Pancreas (tissue), 10 donors: ENCODE data around the gene GTPBP10. TPM values are rescaled to one million over a fixed set of nuclear protein-coding genes. Genes with fewer than 3 reads are reported as not detected.
A peak's percentile ranks its signal among the peaks of the same experiment; 100 is the strongest.

Experiments used
- ATAC-seq, 4 donors: fragments of 200-7000 bp; cut with Tn5 transposase; one replicate each; pipeline versions ENCODE4 v1.8.0 to v1.9.1; 2020; ENCODE audit warnings: mild to moderate bottlenecking in 4 of 4, moderate library complexity in 4 of 4
- DNase-seq, 6 donors: peaks; one replicate each; pipeline ENCODE4 v3.0.0-alpha.2; 2020
- FAIRE-seq: peaks from 2 replicates; lab custom pipeline; 2012; peaks lifted over from hg19 to GRCh38; lab: Jason Lieb, UNC
- H3K27ac ChIP-seq, 4 donors: fragments of 200-600 bp; sonication (generic); 1 replicate in 3 of 4; 2 replicates in 1 of 4; pipeline versions ENCODE4 v1.5.0 to v1.8.0; 2020
- H3K27me3 ChIP-seq, 4 donors: fragments of 200-600 bp; one replicate each; pipeline ENCODE4 v1.8.0; 2021
- H3K36me3 ChIP-seq, 3 donors: fragments of 200-600 bp; sonication (generic) in 1 of 3; one replicate each; pipeline versions ENCODE4 v1.5.0 to v1.8.0; 2020 to 2021
- H3K4me1 ChIP-seq, 3 donors: fragments of 200-600 bp; one replicate each; pipeline ENCODE4 v1.8.0; 2021
- H3K4me3 ChIP-seq, 4 donors: fragments of 200-600 bp; sonication (generic) in 2 of 4; one replicate each; pipeline versions ENCODE4 v1.5.0 to v1.8.0; 2020 to 2021
- H3K9me3 ChIP-seq, 4 donors: fragments of 200-600 bp; one replicate each; pipeline ENCODE4 v1.8.0; 2021
- CTCF ChIP-seq, 4 donors: fragments of 200-600 bp; sonication (generic) in 3 of 4; IDR thresholded peaks; one replicate each; pipeline versions ENCODE4 v1.5.0 to v1.8.0; 2021; ENCODE audit warnings: antibody characterized with exemption in 4 of 4
- WGBS, 2 donors: extraction: QIAGEN DNeasy Blood & Tissue Kit; methylation state at CpG; one replicate each; pipeline ENCODE4 v1.1.7; 2013; 5-methylcytosine and 5-hydroxymethylcytosine counted together
- intact Hi-C, 3 donors: fragments of 100-400 bp; cut with DNase I; formaldehyde crosslinking; loops; one replicate each; pipeline versions ENCODE4 v1.11.1 to v1.14.2; 2022
- polyA plus RNA-seq, 2 donors: library from polyadenylated mRNA; stranded (reverse); fragments of 200-250 nt; gene quantifications; one replicate each; pipeline ENCODE4 v1.2.3, GENCODE V29; 2013
- total RNA-seq, 6 donors: library from RNA; stranded (reverse); fragmentation: NEBNext Ultra II Directional in 4 of 6; extraction: Animal tissue kit (Norgen Biotek cat#: 25700) in 4 of 6; gene quantifications; one replicate each; pipeline versions ENCODE4 v1.2.1 to v1.2.4, GENCODE V29; 2021 to 2023
- donor health status: healthy with polysubstance abuse.
- donor health status: DM: no; HTN: no; CAD: no; lungs with moderate emphysema.
- donor health status: DM: no; HTN: no; CAD: no.
- donor health status: control.
- donor health status: control.
- donor health status: Bipolar disorder and iron deficiency.
- donor health status: DM: yes; HTN: yes; CAD: no.
- donor health status: DM: no; HTN: no; CAD: no.
- donor health status: DM: no; HTN: no; CAD: no.
- donor health status: DM: yes; HTN: yes; CAD: no.

GTPBP10 gene
- 10 to 100 TPM in 4 of 6 donors, 1 to 10 TPM in 2; 9.2 to 14.7 (median 12.1) TPM for total RNA-seq
- polyA plus RNA-seq, result 10 to 100 TPM in 1 of 2 donors, 1 to 10 TPM in 1; 8.1 to 10.2 TPM

- peak; percentile 37 to 62 (median 48) for TF ChIP-seq CTCF (IDR thresholded peaks at IDR 0.05)
- FAIRE-seq, result no peak
- peak within 1 kb of the TSS; percentile 83 to 91 (median 88) for H3K27ac ChIP-seq
- H3K27me3 ChIP-seq, result no peaks in the 10 kb centered on the region
- WGBS, 2 donors, result 0% methylated on average over 37 of the region's 37 CpGs
- H3K9me3 ChIP-seq, result no peaks in the 10 kb centered on the region
- peak within 1 kb of the TSS; percentile 48 to 62 (median 54) for H3K4me3 ChIP-seq
- intact Hi-C loops, result no loop called here
- no peaks in the 10 kb centered on the region for H3K36me3 ChIP-seq
- peak; percentile 91 to 97 (median 94) for DNase-seq
- H3K4me1 ChIP-seq, result peaks cover 5 to 12% (median 6%) of the 10 kb centered on the region in 3 donors
- peak; percentile 98 to 100 (median 100) for ATAC-seq
Observed at GRCh38 chr7:90346336-90347125, at the start of gene GTPBP10. GTPBP10 (plus strand) TSS chr7:90346716; CDS start chr7:90346742, 26 bp downstream.

- Histone ChIP-seq H3K4me1 (no peaks in the 10 kb centered on the region), H3K27ac (no peak overlapping the region), H3K4me3 (no peak overlapping the region), H3K9me3 (no peaks in the 10 kb centered on the region), H3K27me3 (no peaks in the 10 kb centered on the region), H3K36me3 (no peaks in the 10 kb centered on the region)
- peak; percentile 58 to 91 (median 86) for ATAC-seq
- WGBS, 2 donors, result 44 to 58% methylated on average over 5 of the region's 5 CpGs
- intact Hi-C loops, result no loop called here
- peak; percentile 13 for FAIRE-seq
- TF ChIP-seq CTCF (IDR thresholded peaks at IDR 0.05), result peak in 1 of 4 donors; percentile 21
- no peak for DNase-seq
Observed at GRCh38 chr7:90298145-90299038, 48.1 kb upstream of the GTPBP10 start.

GRCh38 chr7:90303241-90303640 lies 43.3 kb upstream of the GTPBP10 start:
- DNase-seq (no peak), FAIRE-seq (peak; percentile 71), ATAC-seq (no peak)
- intact Hi-C loops, result no loop called here
- Histone ChIP-seq H3K4me3 (no peak overlapping the region), H3K9me3 (no peaks in the 10 kb centered on the region), H3K27ac (no peak overlapping the region), H3K4me1 (no peaks in the 10 kb centered on the region), H3K27me3 (no peaks in the 10 kb centered on the region), H3K36me3 (no peaks in the 10 kb centered on the region)
- 91 to 95% methylated on average over 1 of the region's 1 CpG for WGBS, 2 donors
- no peak for TF ChIP-seq CTCF (IDR thresholded peaks at IDR 0.05)

- no peak for DNase-seq
- FAIRE-seq, result no peak
- H3K4me1 ChIP-seq, result no peaks in the 10 kb centered on the region
- H3K9me3 ChIP-seq, result no peaks in the 10 kb centered on the region
- no peak for TF ChIP-seq CTCF (IDR thresholded peaks at IDR 0.05)
- H3K4me3 ChIP-seq, result no peak overlapping the region
- intact Hi-C loops, result no loop called here
- WGBS, 2 donors, result 76 to 78% methylated on average over 5 of the region's 5 CpGs
- no peaks in the 10 kb centered on the region for H3K36me3 ChIP-seq
- no peak overlapping the region for H3K27ac ChIP-seq
- no peak for ATAC-seq
- no peaks in the 10 kb centered on the region for H3K27me3 ChIP-seq
Observed at GRCh38 chr7:90309872-90310271, 36.6 kb upstream of the GTPBP10 start.
